ENCODE results near the gene ADAMTSL4. TPM values are rescaled to one million over a fixed set of nuclear protein-coding genes. Genes with fewer than 3 reads are reported as not detected.

Gene ADAMTSL4
- total and polyA plus RNA-seq, 7 experiments from 2014 or later: 0.14 to 27.7 (median 0.68) TPM

DNA sequence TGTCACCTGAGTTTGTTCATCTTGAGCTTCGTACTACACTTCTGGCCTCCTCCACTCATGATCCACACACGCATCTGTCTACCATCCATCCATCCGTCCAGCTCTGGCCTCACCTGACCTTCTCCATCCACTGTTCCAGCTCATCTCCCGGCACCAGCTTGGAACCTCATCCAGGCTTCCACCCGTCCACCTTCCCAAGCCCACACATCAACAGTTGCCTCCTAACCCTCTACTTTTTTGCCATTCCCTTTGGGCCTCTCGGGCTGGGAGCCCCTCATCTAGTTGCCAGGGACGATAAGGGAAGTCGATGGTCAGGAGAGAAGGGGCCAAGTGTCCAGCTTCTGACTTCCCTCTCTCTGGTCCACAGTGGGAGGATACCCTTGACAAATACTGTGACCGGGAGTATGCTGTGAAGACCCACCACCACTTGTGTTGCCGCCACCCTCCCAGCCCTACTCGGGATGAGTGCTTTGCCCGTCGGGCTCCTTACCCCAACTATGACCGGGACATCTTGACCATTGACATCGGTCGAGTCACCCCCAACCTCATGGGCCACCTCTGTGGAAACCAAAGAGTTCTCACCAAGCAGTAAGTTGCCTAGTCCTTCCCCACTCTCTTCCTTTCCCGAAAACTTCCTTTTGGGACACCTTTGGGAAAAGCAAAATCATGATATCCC lies 37.1 kb upstream of the ADAMTSL4 start:
- Mint-ChIP-seq H3K9me3 (peaks cover 0 to 1% (median 0%) of the 10 kb centered on the region in 11 donors), H3K4me3 (peak overlapping the region in 1 of 10 donors; percentile 16), H3K36me3 (peaks cover 0 to 6% (median 0%) of the 10 kb centered on the region in 5 donors), H3K27me3 (no peaks in the 10 kb centered on the region), H3K4me1 (peaks cover 9 to 24% (median 10%) of the 10 kb centered on the region in 7 donors), H3K27ac (peak overlapping the region in 1 of 9 donors; percentile 84)
- peaks cover 0 to 6% of the 10 kb centered on the region in 2 donors for H3K4me1 ChIP-seq (ENCODE audit: control insufficient read depth in 2 of 2, insufficient read depth in 2 of 2, low read length in 2 of 2)
- H3K27me3 ChIP-seq (ENCODE audit: control insufficient read depth in 2 of 2, insufficient read depth in 2 of 2, low read length in 2 of 2): no peaks in the 10 kb centered on the region
- POLR2A ChIA-PET: no interaction called here
- no peak overlapping the region for H3K4me3 ChIP-seq (ENCODE audit: low read length)
- no peak overlapping the region for H3K27ac ChIP-seq (ENCODE audit: low read depth, low read length)
- CTCF ChIA-PET: no interaction called here
- intact Hi-C loops (cut with micrococcal nuclease): no loop called here
- H3K36me3 ChIP-seq (ENCODE audit: control insufficient read depth in 2 of 3, insufficient read depth in 3 of 3, low read length in 3 of 3): peaks cover 0 to 5% (median 0%) of the 10 kb centered on the region in 3 experiments
- DNase-seq: no peak
- H3K9me3 ChIP-seq (ENCODE audit: control insufficient read depth in 2 of 3, low read length in 3 of 3): no peaks in the 10 kb centered on the region
- no peak for ATAC-seq

DNA sequence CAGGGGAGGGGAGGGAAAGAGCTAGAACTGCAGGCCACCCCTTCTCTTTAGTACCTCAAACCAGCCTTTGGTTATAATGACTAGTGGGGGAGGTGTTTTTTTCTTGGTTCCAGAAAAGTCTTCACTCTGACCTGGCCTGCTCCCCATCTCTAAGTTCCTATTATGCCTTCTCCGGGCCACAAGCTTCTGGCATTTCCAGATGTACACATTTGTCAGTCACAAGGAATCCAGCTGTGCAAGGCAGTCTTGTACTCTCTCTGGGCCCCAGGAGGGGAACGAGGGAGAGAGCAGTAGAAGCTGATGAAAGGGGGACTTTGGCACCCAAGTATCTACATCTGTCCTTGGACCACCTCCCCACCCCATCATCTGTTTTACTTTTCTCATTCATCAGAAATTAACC lies 36.4 kb upstream of the ADAMTSL4 start:
- no peak overlapping the region for H3K27ac Mint-ChIP-seq
- Histone ChIP-seq H3K27ac (ENCODE audit: low read depth, low read length) (no peak overlapping the region), H3K9me3 (ENCODE audit: control insufficient read depth in 2 of 3, low read length in 3 of 3) (no peaks in the 10 kb centered on the region), H3K4me1 (ENCODE audit: control insufficient read depth in 2 of 2, insufficient read depth in 2 of 2, low read length in 2 of 2) (peaks cover 0 to 6% of the 10 kb centered on the region in 2 donors), H3K4me3 (ENCODE audit: low read length) (no peak overlapping the region), H3K27me3 (ENCODE audit: control insufficient read depth in 2 of 2, insufficient read depth in 2 of 2, low read length in 2 of 2) (no peaks in the 10 kb centered on the region), H3K36me3 (ENCODE audit: control insufficient read depth in 2 of 3, insufficient read depth in 3 of 3, low read length in 3 of 3) (peaks cover 0 to under 1% (median 0%) of the 10 kb centered on the region in 3 experiments)
- ATAC-seq (no peak), DNase-seq (no peak)
- peaks cover 0 to 1% (median 0%) of the 10 kb centered on the region in 11 donors for H3K9me3 Mint-ChIP-seq
- ChIA-PET POLR2A (no interaction called here), CTCF (no interaction called here)
- intact Hi-C loops (cut with micrococcal nuclease): no loop called here
- no peak overlapping the region for H3K4me3 Mint-ChIP-seq
- peaks cover 9 to 21% (median 10%) of the 10 kb centered on the region in 7 donors for H3K4me1 Mint-ChIP-seq
- no peaks in the 10 kb centered on the region for H3K27me3 Mint-ChIP-seq
- H3K36me3 Mint-ChIP-seq: peaks cover 0 to 5% (median 0%) of the 10 kb centered on the region in 5 donors

DNA sequence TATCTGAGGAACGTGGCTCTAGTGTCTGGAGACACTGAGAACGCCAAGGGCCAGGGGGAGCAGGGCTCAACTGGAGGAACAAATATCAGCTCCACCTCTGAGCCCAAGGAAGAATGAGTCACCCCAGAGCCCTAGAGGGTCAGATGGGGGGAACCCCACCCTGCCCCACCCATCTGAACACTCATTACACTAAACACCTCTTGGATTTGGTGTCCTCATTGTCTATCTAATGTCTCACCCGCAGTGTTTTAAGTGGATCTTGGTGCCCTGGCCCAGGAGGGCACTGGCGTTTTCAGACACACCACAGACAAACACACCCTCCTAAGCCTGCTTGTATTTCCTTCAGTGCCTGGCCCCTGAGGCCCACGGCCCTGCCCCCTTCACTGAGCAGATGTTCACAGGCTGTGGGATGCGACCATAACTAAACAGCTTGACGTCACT lies 35.8 kb upstream of the ADAMTSL4 start:
- Mint-ChIP-seq H3K9me3 (peaks cover 0 to 1% (median 0%) of the 10 kb centered on the region in 11 donors), H3K27me3 (no peaks in the 10 kb centered on the region), H3K27ac (no peak overlapping the region), H3K4me1 (peaks cover 9 to 17% (median 10%) of the 10 kb centered on the region in 7 donors), H3K4me3 (peak overlapping the region in 5 of 10 donors; percentile 3 to 49 (median 26)), H3K36me3 (peaks cover 0 to 5% (median 0%) of the 10 kb centered on the region in 5 donors)
- Histone ChIP-seq H3K36me3 (ENCODE audit: control insufficient read depth in 2 of 3, insufficient read depth in 3 of 3, low read length in 3 of 3) (no peaks in the 10 kb centered on the region), H3K4me1 (ENCODE audit: control insufficient read depth in 2 of 2, insufficient read depth in 2 of 2, low read length in 2 of 2) (peaks cover 0 to 6% of the 10 kb centered on the region in 2 donors), H3K27ac (ENCODE audit: low read depth, low read length) (no peak overlapping the region), H3K27me3 (ENCODE audit: control insufficient read depth in 2 of 2, insufficient read depth in 2 of 2, low read length in 2 of 2) (no peaks in the 10 kb centered on the region), H3K9me3 (ENCODE audit: control insufficient read depth in 2 of 3, low read length in 3 of 3) (no peaks in the 10 kb centered on the region), H3K4me3 (ENCODE audit: low read length) (no peak overlapping the region)
- no peak for ATAC-seq
- CTCF ChIA-PET: interaction anchor here (0.6 to 0.7 kb wide), 3 partner anchors 10 to 252 kb away, joined by 5 to 9 read pairs (median 6); no protein-coding TSS in a partner anchor
- intact Hi-C loops (cut with micrococcal nuclease): no loop called here
- POLR2A ChIA-PET: interaction anchor here (0.6 to 0.7 kb wide), 2 partner anchors 29 to 55 kb away, joined by 3 to 5 read pairs; no protein-coding TSS in a partner anchor
- DNase-seq: no peak

DNA sequence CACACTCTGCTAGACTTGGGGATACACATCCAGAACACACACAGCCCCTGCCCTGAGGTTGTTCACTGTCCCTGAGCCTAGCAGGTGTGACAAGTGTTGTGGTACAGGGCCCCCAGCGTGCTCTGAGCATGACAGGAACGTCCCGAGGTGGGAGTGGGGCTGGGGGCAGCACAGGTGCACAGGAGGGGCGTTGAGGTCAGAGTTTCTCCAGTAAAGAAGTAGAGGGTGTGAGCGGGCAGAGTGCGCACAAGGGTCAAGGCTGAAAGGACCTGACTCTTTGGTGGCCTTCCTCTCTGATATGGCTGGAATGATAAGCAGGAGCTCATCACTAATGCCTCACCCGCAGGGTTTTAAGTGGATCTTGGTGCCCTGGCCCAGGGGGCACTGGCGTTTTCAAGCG lies 34.9 kb upstream of the ADAMTSL4 start:
- Histone ChIP-seq H3K9me3 (ENCODE audit: control insufficient read depth in 2 of 3, low read length in 3 of 3) (no peaks in the 10 kb centered on the region), H3K27me3 (ENCODE audit: control insufficient read depth in 2 of 2, insufficient read depth in 2 of 2, low read length in 2 of 2) (no peaks in the 10 kb centered on the region), H3K36me3 (ENCODE audit: control insufficient read depth in 2 of 3, insufficient read depth in 3 of 3, low read length in 3 of 3) (no peaks in the 10 kb centered on the region), H3K4me1 (ENCODE audit: control insufficient read depth in 2 of 2, insufficient read depth in 2 of 2, low read length in 2 of 2) (peaks cover 0 to 6% of the 10 kb centered on the region in 2 donors), H3K4me3 (ENCODE audit: low read length) (no peak overlapping the region), H3K27ac (ENCODE audit: low read depth, low read length) (no peak overlapping the region)
- H3K4me1 Mint-ChIP-seq: peaks cover 9 to 17% (median 10%) of the 10 kb centered on the region in 7 donors
- no peaks in the 10 kb centered on the region for H3K9me3 Mint-ChIP-seq
- peaks cover 0 to 5% (median 0%) of the 10 kb centered on the region in 5 donors for H3K36me3 Mint-ChIP-seq
- peak overlapping the region in 1 of 9 donors; percentile 48 for H3K27ac Mint-ChIP-seq
- intact Hi-C loops (cut with micrococcal nuclease): no loop called here
- peak overlapping the region; percentile 15 to 94 (median 88) for H3K4me3 Mint-ChIP-seq
- DNase-seq (no peak), ATAC-seq (no peak)
- ChIA-PET CTCF (interaction anchor here (0.9 kb wide), 1 partner anchor 28 kb away, joined by 3 read pairs; no protein-coding TSS in a partner anchor), POLR2A (interaction anchor here (1.0 kb wide), 1 partner anchor 150 kb away, joined by 3 read pairs; no protein-coding TSS in a partner anchor)
- no peaks in the 10 kb centered on the region for H3K27me3 Mint-ChIP-seq

DNA sequence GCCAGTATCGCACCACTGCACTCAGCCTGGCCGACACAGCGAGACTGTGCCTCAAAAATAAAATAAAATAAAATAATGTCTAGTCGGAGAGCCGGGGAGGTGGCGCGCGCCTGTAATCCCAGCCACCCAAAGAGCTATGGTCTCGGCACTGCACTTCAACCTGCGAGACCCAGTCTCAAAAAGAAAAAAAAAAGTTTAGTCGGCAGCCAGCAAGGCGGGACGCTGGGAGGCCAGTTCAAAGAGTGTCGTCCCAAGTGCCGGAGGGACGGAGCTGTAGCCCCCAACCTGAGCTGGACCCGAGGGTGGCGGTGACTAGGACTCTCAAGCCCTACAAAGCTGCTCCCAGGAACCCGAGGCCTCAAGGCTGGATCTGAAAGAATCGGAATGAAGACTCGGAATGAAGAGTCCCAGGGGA lies 34.3 kb upstream of the ADAMTSL4 start:
- H3K27ac ChIP-seq (ENCODE audit: low read depth, low read length): peak overlapping the region; percentile 64
- peaks cover 0 to 6% of the 10 kb centered on the region in 2 donors for H3K4me1 ChIP-seq (ENCODE audit: control insufficient read depth in 2 of 2, insufficient read depth in 2 of 2, low read length in 2 of 2)
- CTCF ChIA-PET: interaction anchor here (0.9 to 1.4 kb wide), 5 partner anchors 10 to 259 kb away, joined by 3 to 4 read pairs (median 3); no protein-coding TSS in a partner anchor
- intact Hi-C loops (cut with micrococcal nuclease): loop anchor here (1.0 to 5.0 kb wide), 4 partner anchors 28 to 258 kb away; partner anchors contain the start of genes TARS2 (in 2 of the 2) and CA14 (in 1 of the 2)
- ATAC-seq (no peak), DNase-seq (peak in 1 of 9 donors; percentile 30)
- no peaks in the 10 kb centered on the region for H3K36me3 ChIP-seq (ENCODE audit: control insufficient read depth in 2 of 3, insufficient read depth in 3 of 3, low read length in 3 of 3)
- no peaks in the 10 kb centered on the region for H3K27me3 ChIP-seq (ENCODE audit: control insufficient read depth in 2 of 2, insufficient read depth in 2 of 2, low read length in 2 of 2)
- peaks cover 9 to 17% (median 10%) of the 10 kb centered on the region in 7 donors for H3K4me1 Mint-ChIP-seq
- peak overlapping the region; percentile 40 to 86 (median 65) for H3K27ac Mint-ChIP-seq
- H3K9me3 Mint-ChIP-seq: no peaks in the 10 kb centered on the region
- POLR2A ChIA-PET: interaction anchor here (0.6 to 2.7 kb wide), 11 partner anchors 28 to 302 kb away, joined by 3 to 16 read pairs (median 3); partner anchors contain the start of genes ENSA and TARS2
- peak overlapping the region; percentile 58 for H3K4me3 ChIP-seq (ENCODE audit: low read length)
- H3K9me3 ChIP-seq (ENCODE audit: control insufficient read depth in 2 of 3, low read length in 3 of 3): no peaks in the 10 kb centered on the region
- H3K27me3 Mint-ChIP-seq: no peaks in the 10 kb centered on the region
- peak overlapping the region; percentile 83 to 94 (median 90) for H3K4me3 Mint-ChIP-seq
- peaks cover 0 to 5% (median 0%) of the 10 kb centered on the region in 5 donors for H3K36me3 Mint-ChIP-seq

DNA sequence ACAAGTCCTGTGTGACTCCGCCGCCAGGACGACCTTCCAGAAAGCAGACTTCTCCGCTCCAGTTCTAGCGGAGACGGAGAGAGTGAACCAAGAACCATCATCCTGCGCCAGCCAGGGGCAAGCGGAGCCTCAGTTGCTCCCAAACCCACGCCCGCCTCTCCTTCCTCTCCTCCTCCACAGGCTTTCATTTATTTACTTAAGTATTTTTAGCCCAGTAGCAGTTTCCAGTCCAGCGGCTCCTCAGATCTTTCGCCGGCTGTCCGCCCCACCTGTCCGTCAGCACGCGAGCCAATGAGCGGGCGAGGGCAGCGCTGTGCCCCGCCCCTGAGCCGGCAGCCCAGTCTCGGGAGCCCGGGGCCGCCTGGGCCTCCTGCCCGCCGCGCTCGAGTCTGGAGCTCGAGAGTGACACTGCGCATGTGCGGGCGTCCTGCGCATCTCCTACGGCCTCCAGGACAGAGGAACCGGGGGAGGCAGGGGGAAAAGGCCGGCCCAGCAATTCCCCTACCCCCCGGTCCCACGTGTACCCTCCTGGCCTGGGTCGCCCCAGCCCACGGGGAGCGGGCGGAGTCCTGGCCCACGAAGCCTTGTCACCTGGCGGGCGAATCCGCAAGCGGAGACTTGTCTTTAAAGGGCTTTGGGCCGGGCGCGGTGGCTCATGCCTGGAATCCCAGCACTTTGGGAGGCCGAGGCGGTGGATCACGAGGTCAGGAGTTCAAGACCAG lies 33.7 kb upstream of the ADAMTSL4 start, which contains the start of gene FALEC:
Gene FALEC, plus strand, starts transcription at position 425 of the 722 bp plus-strand sequence.
- no peaks in the 10 kb centered on the region for H3K36me3 ChIP-seq (ENCODE audit: control insufficient read depth in 2 of 3, insufficient read depth in 3 of 3, low read length in 3 of 3)
- Mint-ChIP-seq H3K27ac (peak within 1 kb of the TSS; percentile 40 to 87 (median 76)), H3K36me3 (peaks cover 0 to 5% (median 0%) of the 10 kb centered on the region in 5 donors), H3K4me1 (peaks cover 9 to 17% (median 10%) of the 10 kb centered on the region in 7 donors), H3K9me3 (no peaks in the 10 kb centered on the region), H3K27me3 (no peaks in the 10 kb centered on the region), H3K4me3 (peak within 1 kb of the TSS; percentile 83 to 94 (median 90))
- peaks cover 0 to 6% of the 10 kb centered on the region in 2 donors for H3K4me1 ChIP-seq (ENCODE audit: control insufficient read depth in 2 of 2, insufficient read depth in 2 of 2, low read length in 2 of 2)
- ChIA-PET CTCF (interaction anchor here (0.6 to 1.4 kb wide), 8 partner anchors 10 to 404 kb away, joined by 3 to 8 read pairs (median 4); no protein-coding TSS in a partner anchor), POLR2A (interaction anchor here (0.6 to 2.7 kb wide), 18 partner anchors 26 to 308 kb away, joined by 3 to 16 read pairs (median 3); partner anchors contain the start of genes ENSA, PRPF3, RPRD2 and TARS2)
- H3K4me3 ChIP-seq (ENCODE audit: low read length): peak within 1 kb of the TSS; percentile 58
- peak; percentile 81 to 94 (median 86) for DNase-seq
- peak; percentile 99 for ATAC-seq
- no peaks in the 10 kb centered on the region for H3K27me3 ChIP-seq (ENCODE audit: control insufficient read depth in 2 of 2, insufficient read depth in 2 of 2, low read length in 2 of 2)
- peak within 1 kb of the TSS; percentile 64 for H3K27ac ChIP-seq (ENCODE audit: low read depth, low read length)
- intact Hi-C loops (cut with micrococcal nuclease): loop anchor here (1.0 to 5.0 kb wide), 4 partner anchors 28 to 258 kb away; partner anchors contain the start of genes TARS2 (in 2 of the 2) and CA14 (in 1 of the 2)
- H3K9me3 ChIP-seq (ENCODE audit: control insufficient read depth in 2 of 3, low read length in 3 of 3): no peaks in the 10 kb centered on the region

Data from naive thymus-derived CD4-positive, alpha-beta T cell (primary cell).